ENCODE data around the gene DUSP19.

The DUSP19 gene

GRCh38 chr2:183126635-183127034 lies 48.1 kb downstream of the DUSP19 start:
- no peak overlapping the region for H3K27ac ChIP-seq (ENCODE audit: low read depth, low read length)
- H3K27me3 ChIP-seq (ENCODE audit: control insufficient read depth, insufficient read depth, low read length) = no peaks in the 10 kb centered on the region
- H3K36me3 ChIP-seq (ENCODE audit: control insufficient read depth, insufficient read depth, low read length) = peaks cover 37% of the 10 kb centered on the region
- H3K4me3 ChIP-seq (ENCODE audit: low read depth, low read length) = no peak overlapping the region
- H3K9ac ChIP-seq (ENCODE audit: low read depth, low read length) = no peak overlapping the region
- peaks cover 6% of the 10 kb centered on the region; the same call in 1 of the 2 replicates for H3K4me1 ChIP-seq (ENCODE audit: control insufficient read depth, insufficient read depth, low read length)
- no peaks in the 10 kb centered on the region for H3K9me3 ChIP-seq (ENCODE audit: control insufficient read depth, insufficient read depth, low read length)

DNA sequence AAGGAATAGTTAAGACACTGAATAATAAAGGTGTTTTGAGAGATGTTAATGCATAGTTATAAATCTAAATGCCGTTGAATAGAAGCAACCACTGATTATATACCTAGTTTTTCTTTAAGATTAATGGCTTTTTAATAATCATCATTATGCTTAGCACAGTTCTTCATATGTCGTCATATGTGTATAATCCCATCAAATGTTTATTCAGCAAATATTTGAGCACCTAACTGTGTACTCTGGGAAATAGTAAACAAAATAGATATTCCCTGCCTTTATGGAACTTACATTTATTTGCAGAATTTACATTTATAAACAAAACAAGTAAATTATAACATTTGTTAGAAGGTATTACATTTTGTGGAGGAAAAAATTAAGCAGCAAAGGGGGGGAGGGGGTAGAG lies 55.5 kb downstream of the DUSP19 start:
- H3K36me3 ChIP-seq (ENCODE audit: control insufficient read depth, insufficient read depth, low read length) = peaks cover 84% of the 10 kb centered on the region
- H3K27ac ChIP-seq (ENCODE audit: low read depth, low read length) = no peak overlapping the region
- H3K4me3 ChIP-seq (ENCODE audit: low read depth, low read length) = no peak overlapping the region
- H3K27me3 ChIP-seq (ENCODE audit: control insufficient read depth, insufficient read depth, low read length) = no peaks in the 10 kb centered on the region
- H3K9me3 ChIP-seq (ENCODE audit: control insufficient read depth, insufficient read depth, low read length) = no peaks in the 10 kb centered on the region
- no peaks in the 10 kb centered on the region for H3K4me1 ChIP-seq (ENCODE audit: control insufficient read depth, insufficient read depth, low read length)
- no peak overlapping the region for H3K9ac ChIP-seq (ENCODE audit: low read depth, low read length)

DNA sequence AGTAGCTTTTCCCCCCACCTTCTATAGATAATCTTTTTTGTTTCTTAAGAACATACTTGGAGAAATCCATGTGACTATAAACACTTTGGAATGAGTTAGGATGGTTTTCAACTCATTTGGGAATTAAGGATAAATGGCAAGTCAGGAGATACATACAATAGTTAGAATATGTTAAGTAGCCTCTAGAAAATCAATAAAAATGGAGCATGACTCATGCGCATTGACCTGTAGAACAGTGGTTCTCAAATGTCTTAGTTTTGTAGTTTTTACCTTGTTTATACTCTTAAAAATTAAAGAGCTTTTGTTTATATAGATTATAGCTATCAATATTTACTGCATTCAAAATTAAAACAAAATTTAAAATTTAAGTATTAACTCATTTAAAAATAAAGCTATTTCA lies 70.4 kb downstream of the DUSP19 start:
- H3K4me3 ChIP-seq (ENCODE audit: low read depth, low read length) = no peak overlapping the region
- peaks cover 24% of the 10 kb centered on the region for H3K4me1 ChIP-seq (ENCODE audit: control insufficient read depth, insufficient read depth, low read length)
- H3K36me3 ChIP-seq (ENCODE audit: control insufficient read depth, insufficient read depth, low read length) = peaks cover 67% of the 10 kb centered on the region
- H3K27ac ChIP-seq (ENCODE audit: low read depth, low read length) = no peak overlapping the region
- H3K9me3 ChIP-seq (ENCODE audit: control insufficient read depth, insufficient read depth, low read length) = peaks cover 9% of the 10 kb centered on the region; the same call in 1 of the 2 replicates
- no peaks in the 10 kb centered on the region for H3K27me3 ChIP-seq (ENCODE audit: control insufficient read depth, insufficient read depth, low read length)
- H3K9ac ChIP-seq (ENCODE audit: low read depth, low read length) = no peak overlapping the region

- Histone ChIP-seq H3K4me1 (ENCODE audit: control insufficient read depth, insufficient read depth, low read length) (peaks cover 24% of the 10 kb centered on the region), H3K36me3 (ENCODE audit: control insufficient read depth, insufficient read depth, low read length) (peaks cover 64% of the 10 kb centered on the region), H3K4me3 (ENCODE audit: low read depth, low read length) (no peak overlapping the region), H3K9me3 (ENCODE audit: control insufficient read depth, insufficient read depth, low read length) (peaks cover 9% of the 10 kb centered on the region; the same call in 1 of the 2 replicates), H3K27me3 (ENCODE audit: control insufficient read depth, insufficient read depth, low read length) (no peaks in the 10 kb centered on the region), H3K9ac (ENCODE audit: low read depth, low read length) (no peak overlapping the region), H3K27ac (ENCODE audit: low read depth, low read length) (peak overlapping the region; percentile 55)
These were observed 70.9 kb downstream of the DUSP19 start for GRCh38 chr2:183149489-183149888.

Measured in HUES48 (cell line).